ENCODE data around the gene ADTRP. TPM values are rescaled to one million over a fixed set of nuclear protein-coding genes. Genes with fewer than 3 reads are reported as not detected.

Gene ADTRP
- total and polyA plus RNA-seq, 2 of the 13 experiments (the other 11 are each of a cell fraction or from before 2014, with no cell fraction given), result not detected

DNA sequence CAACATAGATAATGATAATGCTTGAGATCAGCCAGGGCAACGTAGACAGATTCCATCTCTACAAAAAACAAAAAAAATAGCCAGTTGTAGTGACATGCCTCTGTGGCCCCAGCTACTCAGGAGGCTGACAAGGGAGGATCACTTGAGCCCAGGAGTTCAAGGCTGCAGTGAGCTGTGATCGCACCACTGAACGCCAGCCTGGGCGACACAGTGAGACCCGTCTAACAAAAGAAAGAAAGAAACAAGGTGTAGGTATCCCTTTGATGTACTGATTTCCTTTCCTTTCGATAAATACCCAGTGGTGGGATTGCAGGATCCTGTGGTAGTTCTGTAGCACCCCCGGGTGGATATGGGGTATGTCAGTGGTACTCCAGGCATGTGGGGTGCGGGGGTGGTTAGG, 48.2 kb upstream of the ADTRP start:
- Histone ChIP-seq H2AFZ (ENCODE audit: low read length) (no peak overlapping the region), H3K9ac (ENCODE audit: insufficient read depth, low read depth, low read length) (no peak overlapping the region), H3K4me1 (ENCODE audit: insufficient read depth, low read length) (no peaks in the 10 kb centered on the region), H4K20me1 (ENCODE audit: insufficient read depth, low read length) (no peaks in the 10 kb centered on the region), H3K27me3 (ENCODE audit: control insufficient read depth in 1 of 2, insufficient read depth in 2 of 2, low read length in 2 of 2) (peaks cover 3 to 25% of the 10 kb centered on the region in 2 experiments; a peak in 2 of 5 replicates), H3K9me3 (ENCODE audit: low read length) (no peaks in the 10 kb centered on the region), H3K27ac (ENCODE audit: extremely low read length, insufficient read depth, low read length) (no peak overlapping the region), H3K36me3 (replicated peaks in 1 of 2; ENCODE audit: control insufficient read depth in 1 of 2, insufficient read depth in 2 of 2, low read length in 2 of 2) (no peaks in the 10 kb centered on the region), H3K4me3 (replicated peaks in 1 of 3; ENCODE audit: insufficient read depth in 1 of 3, low read depth in 2 of 3, low read length in 3 of 3) (no peak overlapping the region), H3K79me2 (ENCODE audit: insufficient read depth, low read length) (no peaks in the 10 kb centered on the region), H3K4me2 (ENCODE audit: low read depth, low read length) (no peak overlapping the region)
- in situ Hi-C loops (cut with HindIII; ENCODE audit: extremely low pct_ligation_motif_present, low pct_unique_long_range_greater_than_20kb), result no loop called here
- intact Hi-C loops (cut with micrococcal nuclease; ENCODE audit: unreplicated experiment), result no loop called here
- FAIRE-seq (no peak), DNase-seq (ENCODE audit: low spot score) (no peak), ATAC-seq (no peak)
- WGBS (ENCODE audit: low lambda C conversion rate), result 46% methylated on average over 8 of the region's 8 CpGs
- ChIA-PET POLR2A (no interaction called here), CTCF (ENCODE audit: low intra/inter-chr PET ratio, low total read pairs) (no interaction called here)
- TF ChIP-seq CBX5 (CRISPR knock-in tag; IDR thresholded peaks at IDR 0.05; ENCODE audit: borderline replicate concordance), result no peak
- TF ChIP-seq, protein P1, sequence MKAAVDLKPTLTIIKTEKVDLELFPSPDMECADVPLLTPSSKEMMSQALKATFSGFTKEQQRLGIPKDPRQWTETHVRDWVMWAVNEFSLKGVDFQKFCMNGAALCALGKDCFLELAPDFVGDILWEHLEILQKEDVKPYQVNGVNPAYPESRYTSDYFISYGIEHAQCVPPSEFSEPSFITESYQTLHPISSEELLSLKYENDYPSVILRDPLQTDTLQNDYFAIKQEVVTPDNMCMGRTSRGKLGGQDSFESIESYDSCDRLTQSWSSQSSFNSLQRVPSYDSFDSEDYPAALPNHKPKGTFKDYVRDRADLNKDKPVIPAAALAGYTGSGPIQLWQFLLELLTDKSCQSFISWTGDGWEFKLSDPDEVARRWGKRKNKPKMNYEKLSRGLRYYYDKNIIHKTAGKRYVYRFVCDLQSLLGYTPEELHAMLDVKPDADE (CRISPR knock-in tag; IDR thresholded peaks at IDR 0.05), result no peak
- TF ChIP-seq ZNF550 (CRISPR knock-in tag; IDR thresholded peaks at IDR 0.05; ENCODE audit: borderline replicate concordance), result no peak
- no peak for TF ChIP-seq ZNF556 (CRISPR knock-in tag; IDR thresholded peaks at IDR 0.05; ENCODE audit: borderline replicate concordance)
- TF ChIP-seq SPEN (CRISPR knock-in tag; IDR thresholded peaks at IDR 0.05; ENCODE audit: low read depth), result no peak
- TF ChIP-seq SOX13 (IDR thresholded peaks at IDR 0.05), result no peak
- TF ChIP-seq SOX13 (CRISPR knock-in tag; conservative IDR thresholded peaks at IDR 0.05 in 1 of 2, IDR thresholded peaks at IDR 0.05 in 1 of 2), result no peak
- TF ChIP-seq ZNF772 (CRISPR knock-in tag; IDR thresholded peaks at IDR 0.05), result no peak
- TF ChIP-seq ZNF264 (CRISPR knock-in tag; IDR thresholded peaks at IDR 0.05), result no peak
- TF ChIP-seq, protein P2, sequence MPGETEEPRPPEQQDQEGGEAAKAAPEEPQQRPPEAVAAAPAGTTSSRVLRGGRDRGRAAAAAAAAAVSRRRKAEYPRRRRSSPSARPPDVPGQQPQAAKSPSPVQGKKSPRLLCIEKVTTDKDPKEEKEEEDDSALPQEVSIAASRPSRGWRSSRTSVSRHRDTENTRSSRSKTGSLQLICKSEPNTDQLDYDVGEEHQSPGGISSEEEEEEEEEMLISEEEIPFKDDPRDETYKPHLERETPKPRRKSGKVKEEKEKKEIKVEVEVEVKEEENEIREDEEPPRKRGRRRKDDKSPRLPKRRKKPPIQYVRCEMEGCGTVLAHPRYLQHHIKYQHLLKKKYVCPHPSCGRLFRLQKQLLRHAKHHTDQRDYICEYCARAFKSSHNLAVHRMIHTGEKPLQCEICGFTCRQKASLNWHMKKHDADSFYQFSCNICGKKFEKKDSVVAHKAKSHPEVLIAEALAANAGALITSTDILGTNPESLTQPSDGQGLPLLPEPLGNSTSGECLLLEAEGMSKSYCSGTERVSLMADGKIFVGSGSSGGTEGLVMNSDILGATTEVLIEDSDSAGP (CRISPR knock-in tag; IDR thresholded peaks at IDR 0.05; ENCODE audit: borderline replicate concordance), result no peak
- TF ChIP-seq, protein P3, sequence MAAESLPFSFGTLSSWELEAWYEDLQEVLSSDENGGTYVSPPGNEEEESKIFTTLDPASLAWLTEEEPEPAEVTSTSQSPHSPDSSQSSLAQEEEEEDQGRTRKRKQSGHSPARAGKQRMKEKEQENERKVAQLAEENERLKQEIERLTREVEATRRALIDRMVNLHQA (CRISPR knock-in tag; IDR thresholded peaks at IDR 0.05), result no peak
- no peak for TF ChIP-seq IRX3 (CRISPR knock-in tag; IDR thresholded peaks at IDR 0.05; ENCODE audit: borderline replicate concordance, low read depth)
- no TSS peak for BruUV-seq (replicated peaks)

All from HepG2 (cell line).